ENCODE data around the gene DNAJC17.
A peak's percentile ranks its signal among the peaks of the same experiment; 100 is the strongest.

The DNAJC17 gene

DNA sequence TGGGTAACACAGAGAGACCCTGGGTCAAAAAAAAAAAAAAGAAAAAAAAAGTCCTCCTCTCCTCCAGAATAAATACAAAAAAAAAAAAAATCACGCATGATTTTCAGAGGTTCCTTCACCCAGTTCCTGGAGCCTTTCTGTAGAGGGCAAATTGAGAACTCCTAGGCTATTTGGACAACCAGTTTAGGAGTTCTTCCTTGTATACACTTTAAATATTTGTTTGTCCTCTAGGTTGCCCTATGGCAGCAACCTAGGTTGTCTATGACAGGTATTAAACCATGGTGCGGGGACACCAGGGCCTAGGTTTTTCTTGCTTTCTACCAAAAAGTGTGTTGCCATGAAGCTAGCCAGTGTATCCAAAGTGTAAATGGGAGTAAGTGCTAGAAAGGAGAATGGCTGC, 4.2 kb downstream of the DNAJC17 start:
- H3K27ac ChIP-seq = peak overlapping the region; percentile 72
- TF ChIP-seq, protein P1, sequence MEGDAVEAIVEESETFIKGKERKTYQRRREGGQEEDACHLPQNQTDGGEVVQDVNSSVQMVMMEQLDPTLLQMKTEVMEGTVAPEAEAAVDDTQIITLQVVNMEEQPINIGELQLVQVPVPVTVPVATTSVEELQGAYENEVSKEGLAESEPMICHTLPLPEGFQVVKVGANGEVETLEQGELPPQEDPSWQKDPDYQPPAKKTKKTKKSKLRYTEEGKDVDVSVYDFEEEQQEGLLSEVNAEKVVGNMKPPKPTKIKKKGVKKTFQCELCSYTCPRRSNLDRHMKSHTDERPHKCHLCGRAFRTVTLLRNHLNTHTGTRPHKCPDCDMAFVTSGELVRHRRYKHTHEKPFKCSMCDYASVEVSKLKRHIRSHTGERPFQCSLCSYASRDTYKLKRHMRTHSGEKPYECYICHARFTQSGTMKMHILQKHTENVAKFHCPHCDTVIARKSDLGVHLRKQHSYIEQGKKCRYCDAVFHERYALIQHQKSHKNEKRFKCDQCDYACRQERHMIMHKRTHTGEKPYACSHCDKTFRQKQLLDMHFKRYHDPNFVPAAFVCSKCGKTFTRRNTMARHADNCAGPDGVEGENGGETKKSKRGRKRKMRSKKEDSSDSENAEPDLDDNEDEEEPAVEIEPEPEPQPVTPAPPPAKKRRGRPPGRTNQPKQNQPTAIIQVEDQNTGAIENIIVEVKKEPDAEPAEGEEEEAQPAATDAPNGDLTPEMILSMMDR (conservative IDR thresholded peaks at IDR 0.05) = no peak

DNA sequence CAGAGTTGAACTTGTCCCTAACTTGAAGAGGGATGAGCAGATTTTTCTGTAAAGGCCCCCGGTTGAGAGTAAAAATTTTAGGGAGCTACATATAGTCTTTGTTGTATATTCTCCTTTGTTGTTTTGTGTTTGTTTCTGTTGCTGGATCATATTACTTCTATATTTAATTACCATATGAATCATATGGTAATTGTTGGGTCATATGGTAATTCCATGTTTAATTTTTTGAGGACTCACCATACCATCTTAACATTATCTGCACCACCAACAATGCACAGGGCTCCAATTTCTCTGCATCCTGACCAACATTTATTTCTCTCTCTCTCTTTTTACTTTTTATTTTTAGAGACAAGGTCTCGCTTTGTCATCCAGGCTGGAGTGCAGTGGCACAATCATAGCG, 7.8 kb downstream of the DNAJC17 start:
- TF ChIP-seq, protein P1 (conservative IDR thresholded peaks at IDR 0.05) = no peak

DNA sequence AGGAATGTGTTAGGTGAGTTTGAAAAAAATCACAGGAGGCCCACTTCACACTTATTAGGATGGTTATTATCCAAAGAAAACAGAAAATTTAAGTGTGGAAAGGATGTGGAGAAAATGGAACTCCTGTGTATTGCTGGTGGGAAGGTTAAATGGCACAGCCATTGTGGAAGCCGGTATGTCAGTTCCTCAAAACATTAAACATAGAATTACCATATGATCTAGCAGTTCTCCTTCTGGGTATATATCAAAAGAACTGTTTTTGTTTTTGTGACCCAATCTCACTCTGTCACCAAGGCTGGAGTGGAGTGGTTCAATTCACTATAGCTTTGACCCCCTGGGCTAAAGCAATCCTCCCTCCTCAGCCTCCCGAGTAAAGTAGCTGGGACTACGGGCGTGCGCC, 10.8 kb downstream of the DNAJC17 start:
- peak overlapping the region; percentile 65 for H3K27ac ChIP-seq
- TF ChIP-seq, protein P1 (conservative IDR thresholded peaks at IDR 0.05) = no peak

More for the DNA sequence above, 7.8 kb downstream of the DNAJC17 start:
- no peak overlapping the region for H3K27ac ChIP-seq

DNA sequence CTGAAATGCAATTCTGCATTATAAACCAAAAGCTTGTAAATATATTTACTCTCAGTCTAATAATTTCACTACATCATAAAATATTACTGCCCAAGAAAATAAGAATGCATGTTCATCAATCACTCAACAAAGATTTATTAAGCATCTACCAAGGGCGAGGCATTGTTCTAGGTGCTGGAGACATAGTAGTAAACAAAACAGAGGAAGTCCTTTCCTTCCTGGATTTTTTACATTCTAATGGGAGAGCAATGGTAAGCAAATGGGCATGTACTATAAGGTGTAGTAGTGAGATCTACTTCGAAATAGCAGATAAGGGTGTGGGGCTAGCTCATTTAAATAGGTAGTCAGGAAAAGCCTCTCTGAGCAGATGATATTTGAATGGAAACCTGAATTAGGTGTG, 11.2 kb downstream of the DNAJC17 start:
- TF ChIP-seq, protein P1 (conservative IDR thresholded peaks at IDR 0.05) = no peak
- peak overlapping the region; percentile 65 for H3K27ac ChIP-seq

DNA sequence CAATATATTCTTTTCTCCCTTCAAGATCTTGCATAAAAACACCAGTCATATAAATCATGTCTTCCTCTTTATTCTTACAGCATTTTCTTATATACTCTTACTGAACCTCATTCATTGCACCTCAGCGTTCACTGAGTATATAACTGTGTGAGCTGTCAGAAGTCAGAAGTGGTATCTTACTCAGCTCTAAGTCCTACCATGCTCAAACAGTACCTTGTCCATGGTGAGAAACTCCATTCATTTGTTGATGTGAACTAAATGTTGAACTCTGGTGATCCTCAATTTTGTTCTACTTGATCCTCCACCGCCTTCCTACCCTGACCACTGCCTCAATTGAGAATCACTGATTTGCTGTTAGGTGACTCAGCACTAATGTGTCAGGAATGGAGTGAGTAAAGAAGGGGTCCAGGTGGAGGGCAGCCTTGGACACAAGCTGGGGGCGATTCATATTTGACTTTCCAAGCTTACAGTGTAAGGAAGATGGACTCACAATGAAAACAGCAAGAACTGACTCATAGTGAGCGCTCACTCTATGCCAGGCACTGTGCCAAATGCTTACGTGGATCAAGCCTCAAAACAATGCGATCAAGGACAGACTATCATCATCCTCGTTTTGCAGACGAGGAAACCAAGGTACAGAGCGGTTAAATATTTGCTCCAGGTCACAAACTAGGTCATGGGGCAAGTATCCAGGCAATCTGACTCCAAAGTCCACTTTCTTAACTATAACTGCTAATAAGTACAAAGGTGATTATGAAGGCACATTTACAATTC, 13.9 kb downstream of the DNAJC17 start:
- no peak overlapping the region for H3K27ac ChIP-seq
- TF ChIP-seq, protein P1 (conservative IDR thresholded peaks at IDR 0.05) = no peak

DNA sequence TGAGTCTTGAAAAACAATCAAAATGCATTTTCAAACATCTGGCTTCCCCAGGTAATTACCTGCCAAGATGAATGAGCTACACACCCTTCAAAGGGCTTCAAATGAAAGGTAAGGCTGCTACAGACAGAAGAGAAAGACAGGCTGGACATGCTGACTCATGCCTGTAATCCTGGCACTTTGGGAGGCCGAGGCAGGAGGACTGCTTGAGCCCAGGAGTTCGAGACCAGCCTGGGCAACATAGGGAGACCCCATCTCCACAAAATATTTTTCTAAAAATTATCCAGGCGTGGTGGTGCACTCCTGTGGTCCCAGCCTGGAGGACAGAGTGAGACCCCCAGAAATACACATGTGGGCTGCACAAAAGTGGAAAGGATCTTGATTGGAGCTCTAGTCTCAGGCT, 14.9 kb downstream of the DNAJC17 start:
- H3K27ac ChIP-seq = no peak overlapping the region
- TF ChIP-seq, protein P1 (conservative IDR thresholded peaks at IDR 0.05) = no peak

DNA sequence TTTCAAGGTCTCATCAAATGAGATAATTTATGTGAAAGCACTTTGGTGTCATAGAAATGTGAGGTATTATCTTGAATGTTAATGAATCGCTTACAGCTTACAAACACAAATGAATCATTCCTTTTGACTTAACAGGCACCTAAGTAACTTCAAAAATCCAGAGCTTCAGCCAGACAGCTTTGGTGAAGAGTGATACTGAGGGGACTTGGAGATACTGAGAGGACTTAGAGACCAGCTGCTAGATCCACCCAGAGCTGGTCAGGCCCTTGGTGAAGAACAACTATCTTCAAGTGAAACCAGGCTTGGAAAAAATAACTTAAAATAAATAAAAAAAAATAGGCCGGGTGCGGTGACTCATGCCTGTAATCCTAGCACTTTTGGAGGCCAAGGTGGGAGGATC, 16.6 kb downstream of the DNAJC17 start:
- TF ChIP-seq, protein P1 (conservative IDR thresholded peaks at IDR 0.05) = no peak
- no peak overlapping the region for H3K27ac ChIP-seq

Measured in VCaP (cell line).